ENCODE results near the gene C20orf96. TPM values are rescaled to one million over a fixed set of nuclear protein-coding genes. Genes with fewer than 3 reads are reported as not detected.

The C20orf96 gene
- polyA plus RNA-seq, 1 donor from 2014 or later, result 10.9 TPM

GRCh38 chr20:311609-312008 is 21.1 kb upstream of the C20orf96 start:
- Histone ChIP-seq H3K27ac (ENCODE audit: low read length) (peak overlapping the region; percentile 31), H3K36me3 (ENCODE audit: insufficient read depth, low read length) (no peaks in the 10 kb centered on the region), H3K9ac (ENCODE audit: low read length) (no peak overlapping the region), H3F3A (ENCODE audit: insufficient read depth, low read length, poor library complexity, severe bottlenecking) (peaks cover 20% of the 10 kb centered on the region), H3K4me2 (ENCODE audit: low read length) (no peak overlapping the region), H3K79me2 (replicated peaks; ENCODE audit: insufficient read depth, low read length) (peaks cover 4% of the 10 kb centered on the region), H3K9me2 (ENCODE audit: insufficient read depth, low read length) (no peaks in the 10 kb centered on the region), H3K27me3 (ENCODE audit: insufficient read depth, low read depth, low read length) (no peaks in the 10 kb centered on the region), H2AFZ (ENCODE audit: low read depth, low read length) (no peak overlapping the region), H3K9me3 (ENCODE audit: low read length) (no peaks in the 10 kb centered on the region), H4K20me1 (ENCODE audit: insufficient read depth) (no peaks in the 10 kb centered on the region), H3K4me3 (ENCODE audit: low read length) (no peak overlapping the region)
- no peak for TF ChIP-seq REST (IDR thresholded peaks at IDR 0.05; ENCODE audit: borderline replicate concordance)
- TF ChIP-seq POLR2AphosphoS5 (IDR thresholded peaks at IDR 0.05), result no peak
- TF ChIP-seq CTCF (IDR thresholded peaks at IDR 0.05; ENCODE audit: poor library complexity, severe bottlenecking), result no peak
- TF ChIP-seq EP300 (conservative IDR thresholded peaks at IDR 0.05; ENCODE audit: poor library complexity, severe bottlenecking), result no peak
- TF ChIP-seq TAF1 (IDR thresholded peaks at IDR 0.05; ENCODE audit: low read depth), result no peak
- TF ChIP-seq MXI1 (conservative IDR thresholded peaks at IDR 0.05; ENCODE audit: poor library complexity, severe bottlenecking), result no peak
- TF ChIP-seq RAD21 (conservative IDR thresholded peaks at IDR 0.05), result no peak
- TF ChIP-seq SMC3 (conservative IDR thresholded peaks at IDR 0.05; ENCODE audit: poor library complexity), result no peak
- no peak for TF ChIP-seq EZH2 (IDR thresholded peaks at IDR 0.05; ENCODE audit: borderline replicate concordance, insufficient read depth, low read length, poor library complexity, severe bottlenecking)

- H3K9me2 ChIP-seq (ENCODE audit: insufficient read depth, low read length), result no peaks in the 10 kb centered on the region
Observed at GRCh38 chr20:310645-311044, 20.1 kb upstream of the C20orf96 start.

More at GRCh38 chr20:310645-311044, 20.1 kb upstream of the C20orf96 start:
- Histone ChIP-seq H3K36me3 (ENCODE audit: insufficient read depth, low read length) (no peaks in the 10 kb centered on the region), H3K4me2 (ENCODE audit: low read length) (peak overlapping the region; percentile 81), H3F3A (ENCODE audit: insufficient read depth, low read length, poor library complexity, severe bottlenecking) (peaks cover 20% of the 10 kb centered on the region), H3K27ac (ENCODE audit: low read length) (peak overlapping the region; percentile 98), H3K9ac (ENCODE audit: low read length) (peak overlapping the region; percentile 61), H2AFZ (ENCODE audit: low read depth, low read length) (peak overlapping the region; percentile 23), H3K79me2 (replicated peaks; ENCODE audit: insufficient read depth, low read length) (peaks cover 4% of the 10 kb centered on the region), H3K27me3 (ENCODE audit: insufficient read depth, low read depth, low read length) (no peaks in the 10 kb centered on the region), H4K20me1 (ENCODE audit: insufficient read depth) (no peaks in the 10 kb centered on the region), H3K9me3 (ENCODE audit: low read length) (no peaks in the 10 kb centered on the region), H3K4me3 (ENCODE audit: low read length) (peak overlapping the region; percentile 71)
- TF ChIP-seq REST (IDR thresholded peaks at IDR 0.05; ENCODE audit: borderline replicate concordance) (no peak), EP300 (conservative IDR thresholded peaks at IDR 0.05; ENCODE audit: poor library complexity, severe bottlenecking) (no peak), CTCF (IDR thresholded peaks at IDR 0.05; ENCODE audit: poor library complexity, severe bottlenecking) (no peak), SMC3 (conservative IDR thresholded peaks at IDR 0.05; ENCODE audit: poor library complexity) (no peak)

Measured in neural cell (in vitro differentiated cells).